Activated CD4-positive, alpha-beta T cell treated with anti-CD3 and anti-CD28 coated beads, Interleukin-2, amount 10 ng/mL, durations not matched to agents 24 days and 14 days (primary cell): ENCODE results near the gene ZDHHC12. TPM values are rescaled to one million over a fixed set of nuclear protein-coding genes. Genes with fewer than 3 reads are reported as not detected.
A peak's percentile ranks its signal among the peaks of the same experiment; 100 is the strongest.

Experiments used
- DNase-seq: peaks from one replicate; pipeline ENCODE4 v3.0.0; 2022
- H3K27ac Mint-ChIP-seq: one replicate; pipeline ENCODE4 v1.8.0; 2022; ENCODE audit warnings: mild to moderate bottlenecking, mixed read lengths
- H3K27me3 Mint-ChIP-seq: one replicate; pipeline ENCODE4 v1.8.0; 2022; ENCODE audit warnings: mixed read lengths
- H3K36me3 Mint-ChIP-seq: one replicate; pipeline ENCODE4 v1.8.0; 2022; ENCODE audit warnings: low read depth, mild to moderate bottlenecking, mixed read lengths
- H3K4me1 Mint-ChIP-seq: one replicate; pipeline ENCODE4 v1.8.0; 2021; ENCODE audit warnings: mixed read lengths
- H3K4me3 Mint-ChIP-seq: one replicate; pipeline ENCODE4 v1.8.0; 2022; ENCODE audit warnings: mild to moderate bottlenecking, moderate library complexity, mixed read lengths
- H3K9me3 Mint-ChIP-seq: one replicate; pipeline ENCODE4 v1.8.0; 2021; ENCODE audit warnings: mixed read lengths
- intact Hi-C: fragments of 100-400 bp; cut with micrococcal nuclease; formaldehyde crosslinking; loops from one replicate; pipeline ENCODE4 v1.15.1; 2023
- total RNA-seq: library from RNA; stranded (reverse); gene quantifications from 2 replicates; pipeline ENCODE4 v1.2.3, GENCODE V29; 2022

ZDHHC12 gene
- total RNA-seq, 1 donor from 2014 or later, result 46.9 TPM

GRCh38 chr9:128723352-128723865 is 518 bp downstream of the ZDHHC12 start:
- H3K27me3 Mint-ChIP-seq, result no peaks in the 10 kb centered on the region
- intact Hi-C loops, result loop anchor here (5.0 kb wide), 1 partner anchor 94 kb away; the partner anchor contains the start of gene ENDOG
- H3K4me3 Mint-ChIP-seq, result peak overlapping the region; percentile 99
- peak overlapping the region; percentile 94 for H3K27ac Mint-ChIP-seq
- no peaks in the 10 kb centered on the region for H3K9me3 Mint-ChIP-seq
- peaks cover 37% of the 10 kb centered on the region for H3K4me1 Mint-ChIP-seq
- H3K36me3 Mint-ChIP-seq, result peaks cover 19% of the 10 kb centered on the region
- no peak for DNase-seq

GRCh38 chr9:128722380-128723351 is 1.3 kb downstream of the ZDHHC12 start:
- H3K36me3 Mint-ChIP-seq, result peaks cover 19% of the 10 kb centered on the region
- peak overlapping the region; percentile 94 for H3K27ac Mint-ChIP-seq
- H3K27me3 Mint-ChIP-seq, result no peaks in the 10 kb centered on the region
- H3K4me1 Mint-ChIP-seq, result peaks cover 37% of the 10 kb centered on the region
- DNase-seq, result no peak
- intact Hi-C loops, result loop anchor here (5.0 kb wide), 1 partner anchor 95 kb away; the partner anchor contains the start of gene ENDOG
- H3K4me3 Mint-ChIP-seq, result peak overlapping the region; percentile 99
- H3K9me3 Mint-ChIP-seq, result no peaks in the 10 kb centered on the region

GRCh38 chr9:128721487-128722010 is 2.4 kb downstream of the ZDHHC12 start:
- intact Hi-C loops, result loop anchor here (5.0 kb wide), 1 partner anchor 96 kb away; the partner anchor contains the start of gene ENDOG
- no peaks in the 10 kb centered on the region for H3K9me3 Mint-ChIP-seq

GRCh38 chr9:128720841-128721486 is 3.0 kb downstream of the ZDHHC12 start:
- H3K4me1 Mint-ChIP-seq, result peaks cover 31% of the 10 kb centered on the region
- H3K27ac Mint-ChIP-seq, result no peak overlapping the region
- peaks cover 17% of the 10 kb centered on the region for H3K36me3 Mint-ChIP-seq
- no peaks in the 10 kb centered on the region for H3K27me3 Mint-ChIP-seq
- no peaks in the 10 kb centered on the region for H3K9me3 Mint-ChIP-seq
- intact Hi-C loops, result loop anchor here (5.0 kb wide), 1 partner anchor 96 kb away; the partner anchor contains the start of gene ENDOG
- DNase-seq, result no peak
- H3K4me3 Mint-ChIP-seq, result no peak overlapping the region

More at GRCh38 chr9:128721487-128722010, 2.4 kb downstream of the ZDHHC12 start:
- no peak overlapping the region for H3K27ac Mint-ChIP-seq
- H3K27me3 Mint-ChIP-seq, result no peaks in the 10 kb centered on the region
- peaks cover 34% of the 10 kb centered on the region for H3K4me1 Mint-ChIP-seq
- peak overlapping the region; percentile 99 for H3K4me3 Mint-ChIP-seq
- DNase-seq, result no peak
- peaks cover 17% of the 10 kb centered on the region for H3K36me3 Mint-ChIP-seq

- Mint-ChIP-seq H3K27ac (no peak overlapping the region), H3K4me3 (no peak overlapping the region), H3K36me3 (peaks cover 17% of the 10 kb centered on the region), H3K4me1 (peaks cover 26% of the 10 kb centered on the region), H3K27me3 (no peaks in the 10 kb centered on the region), H3K9me3 (no peaks in the 10 kb centered on the region)
- DNase-seq, result no peak
- intact Hi-C loops, result loop anchor here (5.0 kb wide), 1 partner anchor 97 kb away; the partner anchor contains the start of gene ENDOG
These were observed 3.9 kb downstream of the ZDHHC12 start for GRCh38 chr9:128719919-128720605.

GRCh38 chr9:128718475-128718874 is 5.5 kb downstream of the ZDHHC12 start:
- intact Hi-C loops, result no loop called here
- Mint-ChIP-seq H3K4me1 (peaks cover 15% of the 10 kb centered on the region), H3K4me3 (no peak overlapping the region), H3K9me3 (no peaks in the 10 kb centered on the region), H3K27me3 (no peaks in the 10 kb centered on the region), H3K27ac (no peak overlapping the region), H3K36me3 (peaks cover 18% of the 10 kb centered on the region)
- no peak for DNase-seq

GRCh38 chr9:128718047-128718446 is 5.9 kb downstream of the ZDHHC12 start:
- DNase-seq, result no peak
- Mint-ChIP-seq H3K36me3 (peaks cover 16% of the 10 kb centered on the region), H3K27ac (no peak overlapping the region), H3K27me3 (no peaks in the 10 kb centered on the region), H3K4me1 (peaks cover 10% of the 10 kb centered on the region), H3K4me3 (no peak overlapping the region), H3K9me3 (no peaks in the 10 kb centered on the region)
- intact Hi-C loops, result no loop called here

GRCh38 chr9:128716581-128717254 is 7.2 kb downstream of the ZDHHC12 start:
- H3K27ac Mint-ChIP-seq, result no peak overlapping the region
- no peaks in the 10 kb centered on the region for H3K4me1 Mint-ChIP-seq
- no peaks in the 10 kb centered on the region for H3K27me3 Mint-ChIP-seq
- intact Hi-C loops, result no loop called here
- no peak overlapping the region for H3K4me3 Mint-ChIP-seq
- no peak for DNase-seq
- no peaks in the 10 kb centered on the region for H3K9me3 Mint-ChIP-seq
- peaks cover 16% of the 10 kb centered on the region for H3K36me3 Mint-ChIP-seq

- H3K9me3 Mint-ChIP-seq, result no peaks in the 10 kb centered on the region
- H3K4me3 Mint-ChIP-seq, result no peak overlapping the region
- H3K27ac Mint-ChIP-seq, result no peak overlapping the region
- H3K27me3 Mint-ChIP-seq, result no peaks in the 10 kb centered on the region
- H3K36me3 Mint-ChIP-seq, result peaks cover 9% of the 10 kb centered on the region
- no peak for DNase-seq
- intact Hi-C loops, result no loop called here
- no peaks in the 10 kb centered on the region for H3K4me1 Mint-ChIP-seq
These were observed 8.5 kb downstream of the ZDHHC12 start for GRCh38 chr9:128715436-128715750.

- Mint-ChIP-seq H3K4me1 (no peaks in the 10 kb centered on the region), H3K4me3 (no peak overlapping the region), H3K9me3 (no peaks in the 10 kb centered on the region), H3K27ac (no peak overlapping the region), H3K27me3 (no peaks in the 10 kb centered on the region), H3K36me3 (peaks cover 11% of the 10 kb centered on the region)
- DNase-seq, result no peak
- intact Hi-C loops, result no loop called here
These were observed 9.1 kb downstream of the ZDHHC12 start for GRCh38 chr9:128714586-128715435.

- Mint-ChIP-seq H3K27ac (no peak overlapping the region), H3K9me3 (no peaks in the 10 kb centered on the region), H3K27me3 (no peaks in the 10 kb centered on the region), H3K4me3 (no peak overlapping the region), H3K36me3 (peaks cover 7% of the 10 kb centered on the region), H3K4me1 (no peaks in the 10 kb centered on the region)
- intact Hi-C loops, result no loop called here
- no peak for DNase-seq
These were observed 9.9 kb downstream of the ZDHHC12 start for GRCh38 chr9:128713941-128714573.

GRCh38 chr9:128713411-128713780 is 10.5 kb downstream of the ZDHHC12 start:
- no peak overlapping the region for H3K27ac Mint-ChIP-seq
- no peaks in the 10 kb centered on the region for H3K9me3 Mint-ChIP-seq
- no peak overlapping the region for H3K4me3 Mint-ChIP-seq
- intact Hi-C loops, result no loop called here
- DNase-seq, result no peak
- no peaks in the 10 kb centered on the region for H3K4me1 Mint-ChIP-seq
- H3K27me3 Mint-ChIP-seq, result no peaks in the 10 kb centered on the region
- H3K36me3 Mint-ChIP-seq, result peaks cover 7% of the 10 kb centered on the region
